ENCODE results near the gene PZP.
"Not testable (repeated sequence)": the region's sequence is repeated elsewhere in the genome, so short reads cannot be mapped to it uniquely, and the experiment has no call there.

DNA sequence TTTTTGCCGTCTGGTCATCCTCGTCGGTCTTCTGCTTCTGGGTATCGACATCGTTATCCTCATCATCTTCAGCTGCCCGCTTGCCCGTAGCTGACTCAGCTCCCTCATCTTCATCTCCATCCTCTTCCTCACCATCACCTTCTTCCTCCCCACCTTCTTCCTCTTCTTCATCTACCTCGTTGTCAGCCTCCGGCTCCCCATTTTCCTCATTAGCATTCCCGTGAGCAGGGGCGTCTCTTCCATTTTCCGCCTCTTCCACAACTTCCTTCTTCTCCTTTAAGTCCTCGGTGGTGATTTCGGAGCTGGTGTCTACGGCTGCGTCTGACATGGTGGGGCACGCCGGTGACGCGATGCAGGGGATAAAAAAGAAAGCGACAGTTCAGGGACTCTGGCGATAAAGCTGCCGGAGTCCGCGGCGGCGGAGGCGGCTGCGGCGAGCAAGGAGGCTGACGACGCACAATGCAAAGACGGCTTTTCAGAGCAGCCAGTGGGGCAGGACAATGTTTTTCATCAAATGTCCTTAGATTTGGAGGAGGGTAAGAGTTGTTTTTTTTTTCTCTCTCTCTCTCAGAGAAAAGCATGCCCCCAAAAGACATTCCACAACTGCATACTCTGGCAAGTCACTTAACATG, 31.9 kb upstream of the PZP start:
- TF ChIP-seq CTCF (IDR thresholded peaks at IDR 0.05; ENCODE audit: insufficient read depth, low read length, poor library complexity, severe bottlenecking); EZH2phosphoT487 (conservative IDR thresholded peaks at IDR 0.05; ENCODE audit: low read length): not testable (repeated sequence)
